Stimulated activated CD4-positive, alpha-beta T cell treated with anti-CD3 and anti-CD28 coated beads, Interleukin-4, amount 100 ng/mL, for 4 hours (primary cell): Measurements from ENCODE around the gene SRGAP2C.
"Not testable (repeated sequence)": the region's sequence is repeated elsewhere in the genome, so short reads cannot be mapped to it uniquely, and the experiment has no call there.

Experiments
- DNase-seq, 2 experiments: peaks; one replicate each; pipeline ENCODE4 v3.0.0-alpha.2; 2020

SRGAP2C gene

GRCh38 chr1:121386319-121386948 lies 201.7 kb downstream of the SRGAP2C start:
- DNase-seq, result not testable (repeated sequence)

- DNase-seq, result not testable (repeated sequence)
Observed at GRCh38 chr1:121389895-121390560, 205.3 kb downstream of the SRGAP2C start.

- DNase-seq, result not testable (repeated sequence)
Observed at GRCh38 chr1:121392130-121392529, 207.4 kb downstream of the SRGAP2C start.

GRCh38 chr1:121395718-121396201 lies 211.0 kb downstream of the SRGAP2C start:
- not testable (repeated sequence) for DNase-seq

- peak in 1 of 2 experiments; percentile 14 for DNase-seq
Observed at GRCh38 chr1:121396335-121397081, 211.7 kb downstream of the SRGAP2C start.

GRCh38 chr1:121397101-121397500 lies 212.3 kb downstream of the SRGAP2C start:
- not testable (repeated sequence) for DNase-seq

- not testable (repeated sequence) for DNase-seq
Observed at GRCh38 chr1:121399193-121399592, 214.4 kb downstream of the SRGAP2C start.

- not testable (repeated sequence) for DNase-seq
Observed at GRCh38 chr1:121400108-121400507, 215.3 kb downstream of the SRGAP2C start.

- not testable (repeated sequence) for DNase-seq
Observed at GRCh38 chr1:121400541-121401310, 216.0 kb downstream of the SRGAP2C start.

GRCh38 chr1:121401375-121401955 lies 216.7 kb downstream of the SRGAP2C start:
- not testable (repeated sequence) for DNase-seq

GRCh38 chr1:121403254-121403653 lies 218.5 kb downstream of the SRGAP2C start:
- DNase-seq, result not testable (repeated sequence)

GRCh38 chr1:121408354-121408753 lies 223.6 kb downstream of the SRGAP2C start:
- no peak for DNase-seq

- no peak for DNase-seq
Observed at GRCh38 chr1:121413821-121414220, 229.0 kb downstream of the SRGAP2C start.

- no peak for DNase-seq
Observed at GRCh38 chr1:121414905-121415304, 230.1 kb downstream of the SRGAP2C start.

- no peak for DNase-seq
Observed at GRCh38 chr1:121417325-121417923, 232.6 kb downstream of the SRGAP2C start.

GRCh38 chr1:121418369-121419049 lies 233.7 kb downstream of the SRGAP2C start:
- no peak for DNase-seq

- DNase-seq, result not testable (repeated sequence)
Observed at GRCh38 chr1:121419050-121419615, 234.4 kb downstream of the SRGAP2C start.

GRCh38 chr1:121421490-121421889 lies 236.7 kb downstream of the SRGAP2C start:
- not testable (repeated sequence) for DNase-seq

- DNase-seq, result not testable (repeated sequence)
Observed at GRCh38 chr1:121423956-121424355, 239.2 kb downstream of the SRGAP2C start.

GRCh38 chr1:121433517-121433916 lies 248.7 kb downstream of the SRGAP2C start:
- not testable (repeated sequence) for DNase-seq

GRCh38 chr1:121438862-121439261 lies 254.1 kb downstream of the SRGAP2C start:
- DNase-seq, result not testable (repeated sequence)
